Fibroblast of mammary gland (primary cell): Measurements from ENCODE around the gene GPATCH8.
"Not testable (repeated sequence)": the region's sequence is repeated elsewhere in the genome, so short reads cannot be mapped to it uniquely, and the experiment has no call there.

ENCODE experiments used
- DNase-seq: peaks from one replicate; pipeline ENCODE4 v3.0.0-alpha.2; 2010; ENCODE audit warnings: low read depth
- H3K4me3 ChIP-seq: 2 replicates; pipeline ENCODE4 v1.5.1; 2011; ENCODE audit warnings: low read depth, mild to moderate bottlenecking, low read length, moderate library complexity; ENCODE audit not compliant: control insufficient read depth
- CTCF ChIP-seq: conservative IDR thresholded peaks from 2 replicates; pipeline ENCODE4 v1.5.1; 2011; ENCODE audit warnings: low read depth, low read length, inconsistent platforms; ENCODE audit not compliant: control insufficient read depth, insufficient read depth

Gene GPATCH8

GRCh38 chr17:44378171-44378705 lies 125.0 kb downstream of the GPATCH8 start:
- DNase-seq, result no peak

GRCh38 chr17:44376779-44377178 lies 126.4 kb downstream of the GPATCH8 start:
- TF ChIP-seq CTCF, result no peak
- DNase-seq, result no peak

More at GRCh38 chr17:44378171-44378705, 125.0 kb downstream of the GPATCH8 start:
- no peak overlapping the region for H3K4me3 ChIP-seq
- TF ChIP-seq CTCF, result no peak

GRCh38 chr17:44376124-44376523 lies 127.1 kb downstream of the GPATCH8 start:
- peak; percentile 49 for TF ChIP-seq CTCF
- peak; percentile 24 for DNase-seq
- no peak overlapping the region for H3K4me3 ChIP-seq

More at GRCh38 chr17:44376779-44377178, 126.4 kb downstream of the GPATCH8 start:
- H3K4me3 ChIP-seq, result no peak overlapping the region

GRCh38 chr17:44375196-44376017 lies 127.8 kb downstream of the GPATCH8 start:
- no peak overlapping the region for H3K4me3 ChIP-seq
- TF ChIP-seq CTCF, result no peak
- DNase-seq, result no peak

GRCh38 chr17:44374306-44375195 lies 128.7 kb downstream of the GPATCH8 start:
- no peak for TF ChIP-seq CTCF
- no peak overlapping the region for H3K4me3 ChIP-seq
- no peak for DNase-seq

- TF ChIP-seq CTCF, result no peak
- DNase-seq, result no peak
- no peak overlapping the region for H3K4me3 ChIP-seq
These were observed 131.2 kb downstream of the GPATCH8 start for GRCh38 chr17:44372036-44372435.

- not testable (repeated sequence) for H3K4me3 ChIP-seq, DNase-seq
These were observed 133.7 kb downstream of the GPATCH8 start for GRCh38 chr17:44369414-44370023.

- DNase-seq, H3K4me3 ChIP-seq: not testable (repeated sequence)
These were observed 134.6 kb downstream of the GPATCH8 start for GRCh38 chr17:44368391-44369243.
